SW480 (cell line): ENCODE results near the gene PLAAT4.
A peak's percentile ranks its signal among the peaks of the same experiment; 100 is the strongest.
"Not testable (repeated sequence)": the region's sequence is repeated elsewhere in the genome, so short reads cannot be mapped to it uniquely, and the experiment has no call there.

ENCODE experiments used
- DNase-seq: peaks from one replicate; pipeline ENCODE4 v3.0.0-alpha.2; 2016; ENCODE audit warnings: low spot score

PLAAT4 gene

DNA sequence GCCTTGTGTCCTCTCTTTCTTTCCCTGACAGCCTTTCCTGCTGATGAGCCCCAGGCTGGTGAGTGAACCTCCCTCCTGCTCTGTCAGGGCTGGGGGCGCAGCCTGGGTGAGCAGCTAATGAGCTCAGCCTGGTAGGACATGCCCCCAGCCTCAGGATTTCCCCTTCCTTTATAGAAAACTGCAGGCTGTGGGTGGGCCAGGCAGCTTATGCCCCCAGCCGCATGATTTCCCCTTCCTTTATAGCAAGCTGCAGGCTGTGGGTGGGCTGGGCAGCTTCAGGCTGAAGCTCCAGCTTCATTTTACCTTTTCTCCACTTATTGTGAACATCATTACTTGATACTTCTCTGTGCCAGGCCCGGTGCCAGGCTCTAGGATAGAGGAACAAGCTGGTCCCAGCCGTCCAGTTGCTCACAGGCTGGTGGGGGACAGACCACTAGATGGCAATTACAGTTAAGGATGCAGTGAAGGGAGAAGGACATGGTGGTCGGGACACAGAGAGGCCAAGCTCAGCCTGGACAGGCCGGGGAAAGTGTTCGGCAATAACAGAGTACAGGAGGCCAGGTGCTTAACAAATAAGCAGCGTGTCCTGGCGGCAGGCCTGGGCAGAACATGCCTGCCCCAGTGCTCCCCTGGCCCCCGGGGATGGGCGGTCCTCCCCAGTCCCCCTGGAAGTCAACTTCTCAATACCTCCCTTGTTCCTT lies 25.4 kb upstream of the PLAAT4 start:
- DNase-seq: no peak

DNA sequence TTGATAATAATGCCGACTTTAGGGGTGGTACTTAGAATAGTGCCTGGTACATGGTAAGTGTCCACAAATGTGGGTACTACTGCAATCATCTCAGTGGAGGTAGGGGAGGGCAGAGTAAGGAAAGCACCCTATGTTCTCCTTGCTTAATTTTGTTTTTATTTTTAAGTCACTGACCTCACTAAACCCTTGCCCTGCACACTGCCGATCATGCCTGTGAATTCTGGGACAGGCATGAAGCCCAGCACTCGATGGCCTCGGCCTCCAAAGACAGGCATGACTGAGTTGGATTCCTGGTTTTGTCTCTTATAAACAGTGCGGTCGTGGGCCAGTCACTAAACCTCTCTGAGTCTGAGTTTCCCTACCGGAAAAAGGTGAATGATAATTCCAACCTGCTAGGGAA lies 23.8 kb upstream of the PLAAT4 start:
- no peak for DNase-seq

DNA sequence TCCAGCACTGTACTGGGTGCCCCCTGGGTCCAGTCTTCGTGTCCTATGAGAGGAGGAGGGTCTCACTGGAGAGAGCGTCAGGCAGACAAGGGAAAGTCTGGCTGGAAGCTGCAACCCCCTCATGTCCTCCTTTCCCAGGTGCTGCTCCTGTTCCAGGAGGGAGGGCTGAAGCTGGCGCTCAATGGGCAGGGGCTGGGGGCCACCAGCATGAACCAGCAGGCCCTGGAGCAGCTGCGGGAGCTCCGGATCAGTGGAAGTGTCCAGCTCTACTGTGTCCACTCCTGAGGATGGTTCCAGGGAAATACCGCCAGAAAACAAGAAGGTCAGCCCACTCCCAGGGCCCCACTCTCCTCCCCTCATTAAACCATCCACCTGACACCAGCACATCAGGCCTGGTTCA lies 20.5 kb upstream of the PLAAT4 start:
- no peak for DNase-seq

DNA sequence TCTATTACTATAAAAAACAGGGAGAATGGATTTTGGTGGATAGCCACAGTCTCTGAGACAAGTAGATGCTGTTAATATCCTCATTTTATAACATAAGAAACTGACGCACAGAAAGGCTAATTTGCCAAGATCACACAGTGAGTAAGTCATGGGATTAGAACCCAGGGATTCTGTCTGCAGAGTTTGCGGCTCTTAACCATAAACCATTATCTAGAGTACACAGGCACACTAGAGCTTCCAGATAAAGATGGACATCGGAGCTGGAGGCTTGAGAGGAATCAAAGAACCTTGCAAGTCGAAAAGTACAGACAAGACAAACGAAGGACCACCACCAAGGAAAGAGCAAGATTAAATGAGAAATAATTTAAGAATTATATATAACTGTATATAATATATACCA lies 19.5 kb upstream of the PLAAT4 start:
- DNase-seq: no peak

DNA sequence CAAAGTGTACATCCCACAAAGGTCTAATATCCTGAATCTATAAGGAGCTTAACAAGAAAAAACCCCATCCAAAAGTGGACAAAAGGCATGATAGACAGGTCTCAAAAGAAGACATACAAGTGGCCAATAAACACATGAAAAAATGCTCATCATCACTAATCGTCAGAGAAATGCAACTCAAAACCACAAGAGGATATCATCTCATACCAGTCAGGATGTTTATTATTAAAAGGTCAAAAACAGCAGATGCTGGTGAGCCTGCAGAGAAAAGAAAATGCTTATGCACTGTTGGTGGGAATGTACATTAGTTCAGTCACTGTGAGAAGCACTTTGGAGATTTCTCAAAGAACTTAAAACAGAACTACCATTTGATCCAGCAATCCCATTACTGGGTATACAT lies 18.1 kb upstream of the PLAAT4 start:
- no peak for DNase-seq

DNA sequence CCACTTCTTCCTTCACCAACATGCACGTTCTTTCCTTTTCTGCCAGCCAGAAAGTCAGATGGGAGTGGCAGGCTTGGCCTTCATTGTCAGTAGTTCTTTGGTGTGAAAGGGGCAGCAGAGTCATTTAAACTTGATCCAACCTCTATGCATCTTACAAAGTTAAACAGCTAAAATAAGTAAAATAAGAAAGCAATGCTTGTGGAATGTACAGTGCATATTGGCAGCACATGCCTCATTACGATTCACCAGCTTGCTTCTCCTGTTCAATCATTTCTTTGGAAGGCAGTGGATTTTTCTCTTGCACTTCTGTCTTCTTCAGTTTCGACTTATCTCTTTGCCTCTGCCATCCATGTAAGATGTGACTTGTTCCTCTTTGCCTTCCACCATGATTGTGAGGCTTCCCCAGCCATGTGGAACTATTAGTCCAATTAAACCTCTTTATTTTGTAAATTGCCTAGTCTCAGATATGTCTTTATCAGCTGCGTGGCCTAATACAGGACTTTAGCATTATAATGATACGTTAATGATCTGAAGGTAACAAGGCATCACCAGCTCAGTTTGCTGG lies 15.9 kb upstream of the PLAAT4 start:
- no peak for DNase-seq

DNA sequence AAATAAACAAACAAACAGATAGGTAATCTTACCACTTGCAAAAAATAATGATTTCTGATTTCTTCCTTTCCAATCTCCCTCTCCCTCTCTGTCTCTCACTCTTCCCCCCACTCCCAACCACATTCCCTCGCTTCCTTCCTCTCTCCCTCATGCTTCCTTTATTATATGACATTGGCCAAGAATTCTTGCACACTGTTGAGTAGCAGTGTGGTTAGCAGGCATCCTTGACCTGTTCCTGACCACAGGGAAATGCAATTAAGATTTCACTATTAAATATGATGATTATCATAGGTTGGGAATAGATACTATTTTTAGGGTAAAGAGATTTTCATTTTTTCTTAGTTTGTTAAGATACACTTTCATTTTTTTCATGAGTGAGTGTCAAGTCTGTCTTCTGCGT lies 14.7 kb upstream of the PLAAT4 start:
- DNase-seq: no peak

DNA sequence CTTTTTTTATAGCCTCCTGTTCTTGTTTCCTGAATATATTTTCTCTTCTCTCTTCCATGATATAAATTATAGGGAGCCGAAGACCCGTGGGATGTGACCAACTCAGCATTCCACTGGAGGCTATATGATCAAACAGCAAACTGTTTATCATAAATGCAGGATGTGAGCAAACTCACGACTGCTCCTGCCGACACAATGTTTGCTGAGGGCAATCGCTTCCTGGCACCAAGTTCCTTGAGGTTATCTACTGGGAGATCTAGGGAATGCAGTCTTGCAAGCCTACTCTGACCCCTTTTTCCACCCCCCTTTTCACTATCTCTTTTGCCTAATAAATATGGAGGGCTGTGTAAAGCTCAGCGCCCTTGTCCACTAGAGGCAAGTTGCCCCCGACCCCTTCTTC lies 13.5 kb upstream of the PLAAT4 start:
- DNase-seq: no peak

DNA sequence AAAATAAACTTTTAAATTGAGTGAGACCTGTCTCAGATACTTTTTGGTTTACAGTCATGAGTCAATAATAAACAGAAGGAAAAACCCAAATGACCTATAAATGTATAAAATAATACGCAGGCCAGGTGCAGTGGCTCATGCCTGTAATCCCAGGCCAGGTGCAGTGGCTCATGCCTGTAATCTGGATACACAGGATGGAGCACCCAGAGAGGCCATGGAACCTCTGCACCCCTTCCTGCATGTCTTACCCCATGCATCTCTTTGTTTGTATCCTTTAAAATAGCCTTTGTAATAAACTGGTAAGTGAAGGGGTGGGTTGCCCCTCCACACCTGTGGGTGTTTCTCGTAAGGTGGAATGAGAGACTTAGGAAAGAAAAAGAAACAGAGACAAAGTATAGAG lies 8.9 kb upstream of the PLAAT4 start:
- no peak for DNase-seq

DNA sequence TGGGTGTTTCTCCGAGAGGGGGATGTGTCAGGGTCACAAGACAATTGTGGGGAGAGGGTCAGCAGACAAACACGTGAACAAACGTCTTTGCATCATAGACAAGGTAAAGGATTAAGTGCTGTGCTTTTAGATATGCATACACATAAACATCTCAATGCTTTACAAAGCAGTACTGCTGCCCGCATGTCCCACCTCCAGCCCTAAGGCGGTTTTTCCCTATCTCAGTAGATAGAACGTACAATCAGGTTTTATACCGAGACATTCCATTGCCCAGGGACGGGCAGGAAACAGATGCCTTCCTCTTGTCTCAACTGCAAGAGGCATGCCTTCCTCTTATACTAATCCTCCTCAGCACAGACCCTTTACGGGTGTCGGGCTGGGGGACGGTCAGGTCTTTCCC lies 8.5 kb upstream of the PLAAT4 start:
- not testable (repeated sequence) for DNase-seq

DNA sequence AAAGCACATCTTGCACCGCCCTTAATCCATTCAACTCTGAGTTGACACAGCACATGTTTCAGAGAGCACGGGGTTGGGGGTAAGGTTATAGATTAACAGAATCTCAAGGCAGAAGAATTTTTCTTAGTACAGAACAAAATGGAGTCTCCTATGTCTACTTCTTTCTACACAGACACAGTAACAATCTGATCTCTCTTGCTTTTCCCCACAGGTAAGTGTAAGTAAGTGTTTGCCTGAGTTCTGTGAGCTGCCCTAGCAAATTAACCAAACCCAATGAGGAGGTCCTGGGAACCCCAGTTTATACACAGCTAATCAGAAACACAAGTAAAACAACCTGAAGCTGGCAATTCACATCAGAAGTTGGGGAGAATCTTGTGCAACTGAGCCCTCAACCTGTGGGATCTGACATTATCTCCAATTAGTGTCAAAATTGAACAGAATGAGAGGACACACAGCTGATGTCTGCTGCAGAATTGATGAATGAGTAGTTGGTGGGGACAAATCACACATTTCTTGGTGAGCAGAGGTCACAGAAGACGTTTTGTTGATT lies 7.8 kb upstream of the PLAAT4 start:
- DNase-seq: not testable (repeated sequence)

DNA sequence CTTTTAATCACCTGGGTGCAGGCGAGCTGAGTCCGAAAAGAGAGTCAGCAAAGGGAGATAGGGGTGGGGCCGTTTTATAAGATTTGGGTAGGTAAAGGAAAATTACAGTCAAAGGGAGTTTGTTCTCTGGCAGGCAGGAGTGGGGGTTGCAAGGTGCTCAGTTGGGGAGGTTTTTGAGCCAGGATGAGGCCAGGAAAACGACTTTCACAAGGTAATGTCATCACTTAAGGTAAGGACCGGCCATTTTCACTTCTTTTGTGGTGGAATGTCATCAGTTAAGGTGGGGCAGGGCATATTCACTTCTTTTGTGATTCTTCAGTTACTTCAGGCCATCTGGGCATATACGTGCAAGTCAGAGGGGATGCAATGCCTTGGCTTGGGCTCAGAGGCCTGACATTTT lies 7.2 kb upstream of the PLAAT4 start:
- not testable (repeated sequence) for DNase-seq

DNA sequence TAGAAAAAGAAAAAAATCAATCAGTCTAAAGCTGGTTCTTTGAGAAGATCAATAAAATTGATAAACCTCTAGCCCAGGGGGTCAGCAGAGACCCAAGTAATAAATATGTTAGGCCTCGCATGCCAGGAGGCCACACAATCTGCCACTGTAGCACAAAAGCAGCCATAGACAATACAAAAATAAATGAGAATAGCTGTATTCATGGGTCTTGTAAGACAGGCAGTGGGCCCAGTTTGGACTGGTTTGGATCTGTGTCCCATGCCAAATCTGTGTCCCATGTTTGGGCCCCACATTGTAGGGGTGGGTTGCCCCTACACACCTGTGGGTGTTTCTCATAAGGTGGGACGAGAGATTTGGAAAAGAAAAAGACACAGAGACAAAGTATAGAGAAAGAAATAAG lies 6.6 kb upstream of the PLAAT4 start:
- DNase-seq: no peak

DNA sequence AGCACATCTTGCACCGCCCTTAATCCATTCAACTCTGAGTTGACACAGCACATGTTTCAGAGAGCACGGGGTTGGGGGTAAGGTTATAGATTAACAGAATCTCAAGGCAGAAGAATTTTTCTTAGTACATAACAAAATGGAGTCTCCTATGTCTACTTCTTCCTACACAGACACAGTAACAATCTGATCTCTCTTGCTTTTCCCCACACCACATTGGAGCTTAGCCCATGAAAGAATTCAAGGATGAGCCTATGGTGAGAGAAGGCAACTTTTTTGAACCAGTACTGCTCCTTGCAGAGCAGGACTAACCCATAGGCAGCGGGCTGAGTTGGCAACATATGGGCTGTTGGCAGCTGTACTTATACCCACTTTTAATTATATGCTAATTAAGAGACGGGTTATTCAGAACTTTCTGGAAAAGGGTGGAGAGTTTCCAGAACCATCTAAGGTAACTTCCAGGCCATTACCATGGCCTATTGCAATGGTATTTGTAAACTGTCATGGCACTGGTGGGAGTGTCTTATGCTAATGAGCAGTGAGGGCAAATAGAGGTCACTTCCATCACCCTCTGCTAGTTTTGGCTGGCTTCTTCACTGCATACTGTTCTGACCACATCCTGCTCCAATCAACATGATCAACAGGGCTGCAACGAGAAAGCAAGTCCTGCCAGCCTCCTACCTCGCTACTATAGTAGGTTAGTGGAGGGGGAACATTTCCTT lies 5.4 kb upstream of the PLAAT4 start:
- peak; percentile 83 for DNase-seq

DNA sequence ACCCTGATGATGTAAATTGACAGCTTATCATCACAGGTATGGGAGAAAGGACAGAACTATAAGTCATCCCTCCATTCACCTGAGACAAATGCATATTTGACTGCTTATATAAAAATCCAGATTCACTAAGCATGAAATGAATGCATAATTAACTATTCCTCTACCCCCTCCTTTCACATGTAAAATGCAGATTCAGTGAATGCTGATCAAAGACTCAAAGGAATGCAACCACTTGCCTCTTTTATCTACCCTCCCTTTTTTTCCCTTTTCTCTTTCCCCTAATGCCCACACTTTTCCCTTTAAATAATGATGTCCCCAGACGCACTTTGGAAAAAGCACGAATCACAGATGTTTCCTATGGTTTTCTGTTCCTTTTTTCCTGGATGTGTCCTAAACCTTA lies 4.5 kb upstream of the PLAAT4 start:
- no peak for DNase-seq

DNA sequence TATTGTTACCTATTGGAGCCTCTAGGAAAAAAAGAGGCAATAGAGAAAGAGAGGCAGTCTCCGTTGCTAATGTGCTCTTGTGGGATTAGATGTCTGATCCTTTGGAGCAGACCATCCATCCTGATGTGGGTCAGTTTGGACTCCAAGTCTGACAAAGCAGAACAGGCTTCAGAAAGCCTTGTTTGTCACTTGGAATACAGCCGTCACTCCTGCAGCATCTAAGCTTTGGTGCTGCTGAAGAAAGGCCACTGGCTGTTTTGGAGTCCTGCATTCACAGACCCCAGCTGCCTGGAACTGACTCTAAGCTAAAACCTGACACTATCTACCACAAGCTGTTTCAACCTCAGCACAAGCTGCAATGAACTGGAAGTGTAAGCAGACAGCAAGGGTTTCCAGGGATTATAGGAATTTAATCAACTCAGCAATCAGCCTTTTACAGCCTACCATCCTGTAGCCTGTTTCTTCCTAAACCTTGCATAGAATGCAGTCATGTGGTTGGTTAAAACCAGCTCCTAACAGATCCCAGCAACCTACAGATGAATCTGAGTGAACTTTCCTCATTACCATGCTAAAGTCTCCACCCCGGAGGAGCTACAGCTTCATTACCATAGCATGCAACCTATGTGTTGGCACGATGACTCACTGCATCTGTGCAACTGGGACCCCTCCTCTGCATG lies 3.7 kb upstream of the PLAAT4 start:
- DNase-seq: no peak

DNA sequence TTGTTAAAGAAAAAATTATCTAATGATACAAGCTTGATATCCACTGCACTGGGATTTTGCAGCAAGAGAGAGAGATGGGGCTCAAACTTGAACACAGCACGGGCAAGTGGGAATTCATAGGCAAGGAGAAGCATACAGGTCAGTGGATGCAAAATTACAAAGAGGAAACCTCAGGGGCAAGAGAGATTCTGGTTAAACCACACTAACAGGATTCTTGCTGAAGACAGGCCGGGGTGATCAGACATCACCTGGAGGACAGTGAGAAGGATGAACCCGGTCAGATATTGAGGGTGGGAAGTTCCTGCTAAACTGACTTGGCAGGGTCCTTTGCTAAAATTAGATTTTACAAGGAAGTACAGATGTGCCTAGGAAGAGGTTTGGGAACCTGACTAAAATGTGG lies 2.5 kb upstream of the PLAAT4 start:
- no peak for DNase-seq

DNA sequence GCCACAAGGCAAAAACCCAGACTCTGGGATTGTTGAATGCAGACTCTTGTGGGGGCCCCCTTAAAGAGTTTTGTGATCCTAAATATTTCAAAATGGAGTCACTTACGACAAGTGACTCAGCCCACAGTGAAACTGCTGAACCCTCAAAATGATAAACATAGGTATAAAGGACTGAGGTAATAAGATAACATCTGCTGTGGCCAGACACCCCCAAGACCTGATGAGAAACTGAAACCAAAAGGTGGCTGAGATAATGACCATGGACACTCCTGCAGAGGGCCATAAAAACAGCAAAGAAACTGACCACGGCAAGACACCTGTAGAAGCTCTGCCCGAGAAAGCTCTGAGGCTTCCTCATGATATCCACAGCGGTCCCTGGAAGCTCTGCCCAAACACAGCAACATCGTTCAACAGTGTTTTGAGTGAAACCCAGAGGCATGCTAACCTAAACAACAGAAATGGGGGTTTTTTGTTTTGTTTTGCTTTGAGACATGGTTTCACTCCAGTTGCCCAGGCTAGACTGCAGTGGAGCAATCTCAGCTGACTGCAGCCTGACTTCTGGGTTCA lies 1.6 kb upstream of the PLAAT4 start:
- DNase-seq: peak; percentile 27

DNA sequence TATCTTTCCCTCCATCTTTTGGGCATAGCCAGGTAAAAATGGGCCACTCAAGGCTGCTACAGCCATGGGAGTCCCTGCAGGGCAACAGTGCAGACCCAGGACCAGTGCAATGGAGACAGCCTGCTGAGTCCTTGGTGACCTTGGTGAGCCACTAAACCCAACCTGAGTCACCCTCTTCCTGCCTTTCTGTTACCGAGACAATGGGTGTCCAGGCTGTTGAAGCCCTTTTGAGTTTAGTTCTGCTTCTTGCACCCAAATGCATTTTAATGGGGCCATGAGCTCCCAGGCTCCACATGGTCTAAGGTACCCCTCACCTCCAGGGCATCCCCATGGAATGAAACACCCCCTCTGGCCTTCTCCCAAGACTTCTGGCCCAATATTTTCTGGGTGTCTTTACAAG lies 874 bp upstream of the PLAAT4 start:
- DNase-seq: no peak

DNA sequence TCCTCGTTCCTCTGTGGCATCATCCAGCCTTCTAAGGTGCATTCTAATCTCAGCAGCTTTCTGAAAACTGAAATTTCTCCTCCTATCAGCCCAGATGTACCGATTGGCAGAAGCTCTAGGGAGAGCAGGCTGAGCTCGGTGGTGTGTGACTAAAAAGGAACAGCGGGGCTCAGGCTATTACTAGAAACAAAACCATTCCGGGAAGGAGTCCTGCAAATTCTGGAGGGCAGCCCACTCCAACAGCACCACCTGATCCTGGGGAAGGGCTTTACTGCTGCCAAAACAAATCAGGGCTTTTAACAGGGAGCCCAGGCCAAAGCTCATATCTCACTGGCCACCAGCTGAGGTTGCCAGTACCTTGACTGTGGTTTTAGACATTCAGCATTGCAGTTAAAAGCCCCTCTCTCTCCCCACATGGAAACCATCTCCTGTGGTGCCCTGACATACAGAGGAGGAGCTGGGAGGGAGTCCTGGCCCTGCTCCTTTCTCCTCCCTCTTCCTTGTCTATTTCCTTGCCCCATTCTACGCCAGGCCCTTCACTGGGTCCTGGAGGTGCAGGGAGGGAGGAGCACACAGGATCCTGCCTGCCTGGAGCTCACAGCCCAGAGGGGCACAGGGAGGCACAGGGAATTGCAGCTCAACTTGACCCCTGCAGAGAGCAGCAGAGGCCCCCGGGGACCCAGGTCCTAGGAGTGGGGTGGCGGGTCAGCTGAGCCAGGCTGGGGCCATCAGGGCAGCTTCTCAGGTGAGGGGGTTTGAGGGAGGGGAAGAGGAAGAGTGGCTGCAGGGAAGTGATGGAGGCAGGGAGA lies 889 bp downstream of the PLAAT4 start:
- no peak for DNase-seq

DNA sequence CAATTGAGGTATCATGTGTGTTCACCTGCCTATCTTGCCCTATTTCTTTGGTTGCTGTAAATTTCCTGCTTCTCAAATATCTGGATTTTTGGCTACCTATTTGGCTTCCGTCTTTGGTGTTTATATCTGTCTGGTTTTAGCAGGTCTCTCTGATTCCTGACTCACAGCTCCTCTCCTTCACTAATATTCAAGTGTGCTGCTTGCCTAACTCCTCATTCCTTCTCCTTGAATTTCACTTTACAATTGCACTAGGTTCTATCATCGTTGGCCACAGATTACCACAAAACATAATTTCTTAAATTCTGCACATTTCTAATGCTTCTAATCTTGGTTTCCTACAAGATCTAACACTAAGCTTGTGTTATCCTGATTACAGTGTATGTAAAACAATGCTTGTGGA lies 5.9 kb downstream of the PLAAT4 start:
- DNase-seq: not testable (repeated sequence)

DNA sequence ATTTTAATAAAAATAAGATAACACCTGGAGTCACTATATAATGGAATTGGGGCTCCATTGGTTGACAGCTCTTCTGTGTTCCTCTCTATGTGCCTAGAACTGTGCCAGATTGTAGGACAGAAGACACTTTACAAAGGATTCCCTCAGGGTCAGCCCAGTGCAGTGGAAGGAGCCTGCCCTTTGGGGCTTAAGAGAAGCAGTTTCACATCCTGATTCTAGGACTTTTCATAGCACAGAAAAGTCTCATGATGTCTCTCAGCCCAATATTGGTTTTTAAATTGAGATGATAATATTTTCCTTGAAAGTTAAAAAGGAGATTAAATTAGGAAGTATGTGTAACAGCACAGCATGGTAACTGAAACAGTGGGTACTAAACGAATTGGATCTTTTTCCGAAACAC lies 7.1 kb downstream of the PLAAT4 start:
- DNase-seq: no peak
